ENCODE data around the gene C1QTNF1. TPM values are rescaled to one million over a fixed set of nuclear protein-coding genes. Genes with fewer than 3 reads are reported as not detected.

C1QTNF1 gene
- total RNA-seq, 1 experiment from 2014 or later = 4.0 TPM

GRCh38 chr17:79019632-79020584, 4.1 kb upstream of the C1QTNF1 start:
- Histone ChIP-seq H3K36me3 (ENCODE audit: control insufficient read depth in 1 of 2, insufficient read depth in 2 of 2, low read length in 2 of 2) (no peaks in the 10 kb centered on the region), H3K4me1 (ENCODE audit: control insufficient read depth in 1 of 2, insufficient read depth in 2 of 2, low read length in 2 of 2) (peaks cover 4 to 24% of the 10 kb centered on the region in 2 experiments), H3K4me3 (replicated peaks in 1 of 2; ENCODE audit: low read depth in 1 of 2, low read length in 2 of 2) (no peak overlapping the region), H3K9me2 (ENCODE audit: insufficient read depth) (no peaks in the 10 kb centered on the region), H3K9ac (ENCODE audit: low read length) (no peak overlapping the region), H3K9me3 (ENCODE audit: control insufficient read depth in 1 of 2, insufficient read depth in 1 of 2, low read depth in 1 of 2, low read length in 2 of 2) (no peaks in the 10 kb centered on the region), H3K79me2 (ENCODE audit: insufficient read depth, low read length) (no peaks in the 10 kb centered on the region), H3K27me3 (ENCODE audit: insufficient read depth, low read length) (no peaks in the 10 kb centered on the region), H3K27ac (ENCODE audit: low read depth, low read length) (no peak overlapping the region), H2AFZ (ENCODE audit: low read depth, low read length, poor library complexity, severe bottlenecking) (no peak overlapping the region), H4K20me1 (ENCODE audit: insufficient read depth) (no peaks in the 10 kb centered on the region), H3K4me2 (ENCODE audit: low read length) (no peak overlapping the region)
- ATAC-seq (peak; percentile 72), DNase-seq (ENCODE audit: low read depth, low spot score) (peak; percentile 76)
- no TSS peak for BruUV-seq (replicated peaks)
- TF ChIP-seq RAD21 (IDR thresholded peaks at IDR 0.05; ENCODE audit: low read depth) (peak; percentile 95), ZFX (IDR thresholded peaks at IDR 0.05) (no peak), POLR2AphosphoS5 (IDR thresholded peaks at IDR 0.05; ENCODE audit: low read depth, low read length) (no peak), CEBPB (IDR thresholded peaks at IDR 0.05; ENCODE audit: low read depth) (no peak), YY1 (IDR thresholded peaks at IDR 0.05; ENCODE audit: extremely low read depth, insufficient replicate concordance, low read depth, low read length) (peak; percentile 15), CTCF (IDR thresholded peaks at IDR 0.05 in 2 of 3, conservative IDR thresholded peaks at IDR 0.05 in 1 of 3; ENCODE audit: borderline replicate concordance in 1 of 3, insufficient read depth in 1 of 3, low read depth in 2 of 3, low read length in 2 of 3) (peak; percentile 89 to 99 (median 96))
- intact Hi-C loops (cut with micrococcal nuclease) = loop anchor here (1.0 kb wide), 3 partner anchors 22 to 371 kb away; no protein-coding TSS in a partner anchor
- RAD21 ChIA-PET (ENCODE audit: low non-redundant PET in 1 of 2, low total read pairs in 2 of 2, uncharacterized antibody in 2 of 2, unreplicated experiment in 2 of 2) = interaction anchor here (0.8 to 1.4 kb wide), 3 partner anchors 22 to 62 kb away, joined by 3 to 4 read pairs (median 3); no protein-coding TSS in a partner anchor
- CTCF ChIA-PET = interaction anchor here (0.6 to 3.8 kb wide), 11 partner anchors 9 to 68 kb away, joined by 3 to 23 read pairs (median 6); no protein-coding TSS in a partner anchor
- POLR2A ChIA-PET = no interaction called here

All from HCT116 (cell line).